ENCODE results near the gene UBE2G2. TPM values are rescaled to one million over a fixed set of nuclear protein-coding genes. Genes with fewer than 3 reads are reported as not detected.

UBE2G2 gene
- total and polyA plus RNA-seq, 4 donors: 27.4 to 83.5 (median 40.9) TPM

DNA sequence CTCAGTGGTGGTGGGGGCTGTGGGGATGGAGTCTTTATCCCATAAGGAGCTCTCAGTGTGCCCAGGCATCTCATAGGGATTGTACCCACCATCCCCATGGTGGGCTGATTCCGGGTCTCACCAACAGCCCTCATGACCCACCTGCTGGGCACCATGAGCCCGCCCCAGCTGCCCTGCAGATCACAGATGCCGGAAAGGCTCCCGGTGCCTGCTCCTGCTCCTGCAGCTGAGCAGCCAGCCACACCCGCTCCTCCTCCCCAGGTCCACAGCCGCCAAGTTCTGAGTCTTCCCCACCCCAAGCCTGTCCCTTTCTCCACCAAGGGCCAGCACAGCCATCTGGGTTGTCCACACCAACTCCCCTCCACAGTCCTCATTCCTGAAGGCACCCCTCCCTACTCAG is 74.8 kb downstream of the UBE2G2 start:
- no peak for TF ChIP-seq RXRA (IDR thresholded peaks at IDR 0.05)
- no peak for TF ChIP-seq RAD21 (IDR thresholded peaks at IDR 0.05)
- no peak for TF ChIP-seq NR2F2 (IDR thresholded peaks at IDR 0.05)
- no peak for TF ChIP-seq TAF1 (conservative IDR thresholded peaks at IDR 0.05)
- no peak for TF ChIP-seq HNF4G (IDR thresholded peaks at IDR 0.05)
- no peak for TF ChIP-seq YY1 (IDR thresholded peaks at IDR 0.05)
- no peak for TF ChIP-seq JUND (IDR thresholded peaks at IDR 0.05)
- no peak for TF ChIP-seq HNF4A (conservative IDR thresholded peaks at IDR 0.05)
- no peak for TF ChIP-seq SP1 (IDR thresholded peaks at IDR 0.05)
- no peak for TF ChIP-seq CTCF (IDR thresholded peaks at IDR 0.05; ENCODE audit: low read depth, low read length, missing input control)
- no peak for TF ChIP-seq GABPA (IDR thresholded peaks at IDR 0.05 in 1 of 2, conservative IDR thresholded peaks at IDR 0.05 in 1 of 2)
- TF ChIP-seq FOXA1 (IDR thresholded peaks at IDR 0.05): no peak
- 66% methylated on average over 6 of the region's 6 CpGs for WGBS
- H3K27me3 ChIP-seq (ENCODE audit: control insufficient read depth in 4 of 4, insufficient read depth in 4 of 4, low read length in 3 of 4): peaks cover 0 to 16% (median 4%) of the 10 kb centered on the region in 4 donors

GRCh38 chr21:44724926-44725325 is 76.7 kb downstream of the UBE2G2 start:
- no peaks in the 10 kb centered on the region for H3K9me3 ChIP-seq (ENCODE audit: control insufficient read depth in 4 of 4, low read length in 3 of 4)
- no peak for DNase-seq (ENCODE audit: low spot score)
- H3K4me1 ChIP-seq (ENCODE audit: control insufficient read depth in 4 of 4, insufficient read depth in 4 of 4, low read length in 3 of 4): peaks cover 0 to 3% (median 0%) of the 10 kb centered on the region in 4 donors
- H3K27ac ChIP-seq (ENCODE audit: low read depth in 1 of 2, low read length in 2 of 2): no peak overlapping the region
- no peak overlapping the region for H3K9ac ChIP-seq (ENCODE audit: low read depth in 1 of 2, low read length in 2 of 2)
- WGBS: 89% methylated on average over 14 of the region's 14 CpGs
- no peak overlapping the region for H3K4me3 ChIP-seq (ENCODE audit: low read depth in 1 of 3, low read length in 3 of 3)
- H3K36me3 ChIP-seq (ENCODE audit: control insufficient read depth in 4 of 4, insufficient read depth in 3 of 4, low read depth in 1 of 4, low read length in 3 of 4): no peaks in the 10 kb centered on the region
- H3K27me3 ChIP-seq (ENCODE audit: control insufficient read depth in 4 of 4, insufficient read depth in 4 of 4, low read length in 3 of 4): peaks cover 0 to 16% (median 4%) of the 10 kb centered on the region in 4 donors
- no peak for TF ChIP-seq ZBTB33 (IDR thresholded peaks at IDR 0.05)

More for the DNA sequence above, 74.8 kb downstream of the UBE2G2 start:
- peaks cover 0 to 3% (median 0%) of the 10 kb centered on the region in 4 donors for H3K4me1 ChIP-seq (ENCODE audit: control insufficient read depth in 4 of 4, insufficient read depth in 4 of 4, low read length in 3 of 4)
- H3K9ac ChIP-seq (ENCODE audit: low read depth in 1 of 2, low read length in 2 of 2): no peak overlapping the region
- no peaks in the 10 kb centered on the region for H3K36me3 ChIP-seq (ENCODE audit: control insufficient read depth in 4 of 4, insufficient read depth in 3 of 4, low read depth in 1 of 4, low read length in 3 of 4)
- no peaks in the 10 kb centered on the region for H3K9me3 ChIP-seq (ENCODE audit: control insufficient read depth in 4 of 4, low read length in 3 of 4)
- H3K4me3 ChIP-seq (ENCODE audit: low read depth in 1 of 3, low read length in 3 of 3): no peak overlapping the region
- H3K27ac ChIP-seq (ENCODE audit: low read depth in 1 of 2, low read length in 2 of 2): no peak overlapping the region
- DNase-seq (ENCODE audit: low spot score): no peak

GRCh38 chr21:44724196-44724595 is 77.4 kb downstream of the UBE2G2 start:
- Histone ChIP-seq H3K9ac (ENCODE audit: low read depth in 1 of 2, low read length in 2 of 2) (no peak overlapping the region), H3K27me3 (ENCODE audit: control insufficient read depth in 4 of 4, insufficient read depth in 4 of 4, low read length in 3 of 4) (peaks cover 0 to 19% (median 4%) of the 10 kb centered on the region in 4 donors), H3K4me1 (ENCODE audit: control insufficient read depth in 4 of 4, insufficient read depth in 4 of 4, low read length in 3 of 4) (peaks cover 0 to 3% (median 0%) of the 10 kb centered on the region in 4 donors), H3K36me3 (ENCODE audit: control insufficient read depth in 4 of 4, insufficient read depth in 3 of 4, low read depth in 1 of 4, low read length in 3 of 4) (no peaks in the 10 kb centered on the region), H3K9me3 (ENCODE audit: control insufficient read depth in 4 of 4, low read length in 3 of 4) (no peaks in the 10 kb centered on the region), H3K27ac (ENCODE audit: low read depth in 1 of 2, low read length in 2 of 2) (no peak overlapping the region), H3K4me3 (ENCODE audit: low read depth in 1 of 3, low read length in 3 of 3) (no peak overlapping the region)
- 87% methylated on average over 7 of the region's 7 CpGs for WGBS
- no peak for DNase-seq (ENCODE audit: low spot score)
- TF ChIP-seq ZBTB33 (IDR thresholded peaks at IDR 0.05): no peak
- no peak for TF ChIP-seq ATF3 (IDR thresholded peaks at IDR 0.05)
- no peak for TF ChIP-seq CTCF (IDR thresholded peaks at IDR 0.05; ENCODE audit: low read depth, low read length, missing input control)
- TF ChIP-seq TAF1 (conservative IDR thresholded peaks at IDR 0.05): no peak
- TF ChIP-seq HNF4G (IDR thresholded peaks at IDR 0.05): no peak
- no peak for TF ChIP-seq REST (IDR thresholded peaks at IDR 0.05)
- TF ChIP-seq SP1 (IDR thresholded peaks at IDR 0.05): no peak
